Fibroblast of lung (primary cell): ENCODE measurements around the gene LMO1. TPM values are rescaled to one million over a fixed set of nuclear protein-coding genes. Genes with fewer than 3 reads are reported as not detected.

ENCODE experiments used
- DNase-seq, 2 donors: peaks; one replicate each; pipeline versions ENCODE4 v3.0.0 to v3.0.0-alpha.2; 2010; ENCODE audit warnings: low read depth in 2 of 2
- H2AFZ ChIP-seq: 2 replicates; pipeline ENCODE4 v1.5.1; 2012; ENCODE audit warnings: low read length, control low read depth, inconsistent platforms
- H3K27ac ChIP-seq: 2 replicates; pipeline ENCODE4 v1.5.1; 2011; ENCODE audit warnings: low read length, control low read depth; ENCODE audit not compliant: insufficient read depth
- H3K27me3 ChIP-seq: 2 replicates; pipeline ENCODE4 v1.5.1; 2011; ENCODE audit warnings: mild to moderate bottlenecking, low read length; ENCODE audit not compliant: control insufficient read depth, insufficient read depth
- H3K36me3 ChIP-seq: 2 replicates; pipeline ENCODE4 v1.5.1; 2011; ENCODE audit warnings: low read length; ENCODE audit not compliant: control insufficient read depth, insufficient read depth
- H3K4me1 ChIP-seq: 2 replicates; pipeline ENCODE4 v1.5.1; 2011; ENCODE audit warnings: low read length; ENCODE audit not compliant: control insufficient read depth, insufficient read depth; ENCODE audit errors: extremely low read depth
- H3K4me2 ChIP-seq: 2 replicates; pipeline ENCODE4 v1.5.1; 2011; ENCODE audit warnings: low read length, control low read depth; ENCODE audit not compliant: insufficient read depth; ENCODE audit errors: extremely low read depth
- H3K4me3 ChIP-seq, 4 experiments: fragments of 200-600 bp in 1 of 4; sonication (generic) in 1 of 4; replicated peaks in 1 of 4; 2 replicates each; pipeline ENCODE4 v1.5.1; 2011 to 2016; ENCODE audit warnings: low read length in 4 of 4, low read depth in 3 of 4, mild to moderate bottlenecking in 3 of 4, control low read depth in 2 of 4, inconsistent platforms in 1 of 4, mixed read lengths in 1 of 4; ENCODE audit not compliant: insufficient read depth in 1 of 4; ENCODE audit errors: control extremely low read depth in 1 of 4
- H3K79me2 ChIP-seq: 2 replicates; pipeline ENCODE4 v1.5.1; 2012; ENCODE audit warnings: mild to moderate bottlenecking, low read length, inconsistent platforms; ENCODE audit not compliant: control insufficient read depth, insufficient read depth
- H3K9ac ChIP-seq: 2 replicates; pipeline ENCODE4 v1.5.1; 2011; ENCODE audit warnings: mild to moderate bottlenecking, low read length, control low read depth; ENCODE audit not compliant: insufficient read depth
- H3K9me3 ChIP-seq: 2 replicates; pipeline ENCODE4 v1.5.1; 2012; ENCODE audit warnings: low read depth, low read length; ENCODE audit not compliant: control insufficient read depth, insufficient read depth
- H4K20me1 ChIP-seq: 2 replicates; pipeline ENCODE4 v1.5.1; 2011; ENCODE audit warnings: low read length; ENCODE audit not compliant: control insufficient read depth, insufficient read depth; ENCODE audit errors: extremely low read depth
- EZH2 ChIP-seq: IDR thresholded peaks from 2 replicates; pipeline ENCODE4 v1.5.1; 2012; ENCODE audit warnings: low read length, control low read depth, mild to moderate bottlenecking; ENCODE audit errors: missing control alignments
- polyA minus RNA-seq: library from RNA; depleted of rRNA, polyadenylated mRNA; stranded (reverse); fragments of >200 nt; gene quantifications from 2 replicates; pipeline ENCODE4 v1.2.3, GENCODE V29; 2011; ENCODE audit warnings: low replicate concordance
- polyA plus RNA-seq, 2 donors: library from polyadenylated mRNA; depleted of rRNA in 1 of 2; stranded (reverse) in 1 of 2; unstranded in 1 of 2; fragments of >200 nt; gene quantifications; 2 replicates each; pipeline ENCODE4 v1.2.1, GENCODE V29; 2011 to 2012; ENCODE audit warnings: missing spikeins in 1 of 2
- total RNA-seq: library from RNA; depleted of rRNA; stranded (reverse); fragments of >200 nt; gene quantifications from 2 replicates; pipeline ENCODE4 v1.2.1, GENCODE V29; 2014
- TF ChIP-seq, protein P1 (sequence below), 2 donors: IDR thresholded peaks in 1 of 2; conservative IDR thresholded peaks in 1 of 2; 1 replicate in 1 of 2; 2 replicates in 1 of 2; pipeline ENCODE4 v1.5.1; 2011 to 2012; ENCODE audit warnings: low read length in 2 of 2, control low read depth in 1 of 2, inconsistent platforms in 1 of 2, low read depth in 1 of 2, mild to moderate bottlenecking in 1 of 2

The LMO1 gene
- total RNA-seq (not detected in 2 replicates), polyA plus RNA-seq (not detected in 2 replicates), polyA minus RNA-seq (not detected in 2 replicates)
- polyA plus RNA-seq (2012) = not detected in 2 replicates

DNA sequence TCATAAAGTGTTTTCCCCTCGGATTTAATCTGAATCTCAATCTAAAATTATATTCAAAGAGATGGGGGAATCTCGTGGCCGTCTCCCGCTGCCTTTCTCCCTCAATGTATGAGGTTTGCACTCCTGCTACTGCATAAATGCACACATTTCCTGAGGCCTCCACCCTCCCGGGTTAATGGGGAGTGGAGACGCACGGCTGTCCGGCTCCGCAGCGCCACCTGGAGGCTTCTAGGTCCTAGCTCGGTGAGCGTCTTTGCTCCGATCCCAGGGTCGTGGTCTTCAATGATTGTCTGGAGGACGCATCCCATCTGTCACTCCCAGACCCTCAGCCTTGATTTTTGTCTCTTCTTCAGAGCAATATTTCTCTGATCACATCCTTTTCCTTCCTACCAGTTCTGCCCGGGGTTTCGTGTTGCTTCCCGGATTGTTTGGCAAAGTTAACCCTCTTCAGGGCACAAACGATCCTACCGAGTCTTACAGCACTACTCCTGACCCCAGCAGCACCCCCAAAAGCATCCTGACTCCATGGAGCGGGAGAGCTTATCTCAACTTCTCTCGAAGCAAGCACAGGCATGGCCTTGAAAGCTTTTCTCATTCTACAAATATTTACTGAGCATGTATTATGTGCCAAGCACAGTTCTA is at the start of gene LMO1:
LMO1 (minus strand) TSS at position 110 of the 642 bp plus-strand sequence. CDS start 516 bp downstream, outside the sequence.
- no peaks in the 10 kb centered on the region for H3K79me2 ChIP-seq

DNA sequence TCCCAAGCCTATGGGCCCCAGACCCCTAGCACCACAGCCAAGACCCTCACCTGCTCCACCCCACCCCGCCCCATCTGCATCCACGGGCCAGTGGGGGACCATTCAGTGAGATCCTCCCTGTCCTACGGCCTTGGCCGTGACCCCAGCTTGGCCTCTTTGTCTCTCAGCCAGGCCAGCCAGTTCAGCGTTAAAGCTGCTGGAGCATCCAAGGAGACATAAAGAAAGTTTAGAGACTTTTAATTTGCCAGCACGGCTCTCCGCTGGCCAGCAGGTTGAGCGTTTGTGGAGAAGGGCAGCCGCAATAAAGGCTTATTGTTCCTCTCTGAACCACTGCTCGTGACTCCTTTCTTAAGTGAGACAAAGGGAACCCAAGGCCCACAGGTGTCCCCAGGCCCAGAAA is 49.3 kb upstream of the LMO1 start:
- DNase-seq = no peak
- no peak overlapping the region for H3K4me2 ChIP-seq
- no peaks in the 10 kb centered on the region for H3K4me1 ChIP-seq
- H2AFZ ChIP-seq = no peak overlapping the region
- no peak overlapping the region for H3K4me3 ChIP-seq
- no peak for TF ChIP-seq EZH2
- TF ChIP-seq, protein P1, sequence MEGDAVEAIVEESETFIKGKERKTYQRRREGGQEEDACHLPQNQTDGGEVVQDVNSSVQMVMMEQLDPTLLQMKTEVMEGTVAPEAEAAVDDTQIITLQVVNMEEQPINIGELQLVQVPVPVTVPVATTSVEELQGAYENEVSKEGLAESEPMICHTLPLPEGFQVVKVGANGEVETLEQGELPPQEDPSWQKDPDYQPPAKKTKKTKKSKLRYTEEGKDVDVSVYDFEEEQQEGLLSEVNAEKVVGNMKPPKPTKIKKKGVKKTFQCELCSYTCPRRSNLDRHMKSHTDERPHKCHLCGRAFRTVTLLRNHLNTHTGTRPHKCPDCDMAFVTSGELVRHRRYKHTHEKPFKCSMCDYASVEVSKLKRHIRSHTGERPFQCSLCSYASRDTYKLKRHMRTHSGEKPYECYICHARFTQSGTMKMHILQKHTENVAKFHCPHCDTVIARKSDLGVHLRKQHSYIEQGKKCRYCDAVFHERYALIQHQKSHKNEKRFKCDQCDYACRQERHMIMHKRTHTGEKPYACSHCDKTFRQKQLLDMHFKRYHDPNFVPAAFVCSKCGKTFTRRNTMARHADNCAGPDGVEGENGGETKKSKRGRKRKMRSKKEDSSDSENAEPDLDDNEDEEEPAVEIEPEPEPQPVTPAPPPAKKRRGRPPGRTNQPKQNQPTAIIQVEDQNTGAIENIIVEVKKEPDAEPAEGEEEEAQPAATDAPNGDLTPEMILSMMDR (conservative IDR thresholded peaks at IDR 0.05 in 1 of 2, IDR thresholded peaks at IDR 0.05 in 1 of 2; ENCODE audit: low read depth in 1 of 2, low read length in 2 of 2) = no peak
- H4K20me1 ChIP-seq = no peaks in the 10 kb centered on the region
- H3K36me3 ChIP-seq = no peaks in the 10 kb centered on the region
- H3K27me3 ChIP-seq = peaks cover 7% of the 10 kb centered on the region
- H3K9ac ChIP-seq = no peak overlapping the region
- H3K79me2 ChIP-seq = no peaks in the 10 kb centered on the region
- H3K9me3 ChIP-seq = no peaks in the 10 kb centered on the region
- H3K27ac ChIP-seq = no peak overlapping the region

More for the DNA sequence above, at the start of gene LMO1:
- Histone ChIP-seq H3K4me2 (peak within 1 kb of the TSS; percentile 85), H3K27ac (no peak within 1 kb of the TSS), H3K4me1 (no peaks in the 10 kb centered on the region), H3K9me3 (no peaks in the 10 kb centered on the region), H3K27me3 (peaks cover 43% of the 10 kb centered on the region), H3K36me3 (no peaks in the 10 kb centered on the region), H2AFZ (peak within 1 kb of the TSS; percentile 44), H4K20me1 (no peaks in the 10 kb centered on the region), H3K9ac (no peak within 1 kb of the TSS), H3K4me3 (peak within 1 kb of the TSS; percentile 4 to 47 (median 23))
- DNase-seq = peak; percentile 54 to 76
- TF ChIP-seq, protein P1 (conservative IDR thresholded peaks at IDR 0.05 in 1 of 2, IDR thresholded peaks at IDR 0.05 in 1 of 2; ENCODE audit: low read depth in 1 of 2, low read length in 2 of 2) = peak; percentile 79 to 95
- TF ChIP-seq EZH2 = no peak

DNA sequence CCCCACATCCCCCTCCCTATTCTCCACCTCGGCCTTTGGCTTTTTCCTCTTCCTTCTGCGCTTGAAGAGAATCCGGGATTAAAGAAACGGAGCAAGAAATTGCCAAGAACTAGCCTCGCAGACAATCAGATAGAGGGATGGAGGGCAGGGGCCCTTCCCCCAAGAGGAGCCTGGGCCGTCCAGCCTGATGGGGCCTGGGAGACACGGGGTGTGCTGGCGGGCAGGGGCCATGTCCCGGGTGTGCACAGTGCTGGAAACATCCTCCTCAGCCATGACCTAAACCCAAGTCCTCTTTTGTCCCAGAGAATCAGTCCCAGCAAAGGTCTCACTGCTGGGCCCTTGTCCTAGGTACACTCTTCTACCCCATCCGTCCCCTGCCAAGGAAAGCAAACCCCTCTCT is 47.7 kb upstream of the LMO1 start:
- Histone ChIP-seq H3K9me3 (no peaks in the 10 kb centered on the region), H4K20me1 (no peaks in the 10 kb centered on the region), H3K79me2 (no peaks in the 10 kb centered on the region), H3K4me2 (no peak overlapping the region), H3K27ac (no peak overlapping the region), H3K4me3 (no peak overlapping the region), H3K27me3 (peaks cover 7% of the 10 kb centered on the region), H2AFZ (no peak overlapping the region), H3K36me3 (no peaks in the 10 kb centered on the region), H3K4me1 (no peaks in the 10 kb centered on the region), H3K9ac (no peak overlapping the region)
- DNase-seq = no peak
- TF ChIP-seq, protein P1 (conservative IDR thresholded peaks at IDR 0.05 in 1 of 2, IDR thresholded peaks at IDR 0.05 in 1 of 2; ENCODE audit: low read depth in 1 of 2, low read length in 2 of 2) = no peak
- no peak for TF ChIP-seq EZH2
